ENCODE results near the gene KCTD17. TPM values are rescaled to one million over a fixed set of nuclear protein-coding genes. Genes with fewer than 3 reads are reported as not detected.

Gene KCTD17
- total RNA-seq, 4 donors from 2014 or later = 1.8 to 3.3 (median 2.6) TPM

- TF ChIP-seq, protein P1, sequence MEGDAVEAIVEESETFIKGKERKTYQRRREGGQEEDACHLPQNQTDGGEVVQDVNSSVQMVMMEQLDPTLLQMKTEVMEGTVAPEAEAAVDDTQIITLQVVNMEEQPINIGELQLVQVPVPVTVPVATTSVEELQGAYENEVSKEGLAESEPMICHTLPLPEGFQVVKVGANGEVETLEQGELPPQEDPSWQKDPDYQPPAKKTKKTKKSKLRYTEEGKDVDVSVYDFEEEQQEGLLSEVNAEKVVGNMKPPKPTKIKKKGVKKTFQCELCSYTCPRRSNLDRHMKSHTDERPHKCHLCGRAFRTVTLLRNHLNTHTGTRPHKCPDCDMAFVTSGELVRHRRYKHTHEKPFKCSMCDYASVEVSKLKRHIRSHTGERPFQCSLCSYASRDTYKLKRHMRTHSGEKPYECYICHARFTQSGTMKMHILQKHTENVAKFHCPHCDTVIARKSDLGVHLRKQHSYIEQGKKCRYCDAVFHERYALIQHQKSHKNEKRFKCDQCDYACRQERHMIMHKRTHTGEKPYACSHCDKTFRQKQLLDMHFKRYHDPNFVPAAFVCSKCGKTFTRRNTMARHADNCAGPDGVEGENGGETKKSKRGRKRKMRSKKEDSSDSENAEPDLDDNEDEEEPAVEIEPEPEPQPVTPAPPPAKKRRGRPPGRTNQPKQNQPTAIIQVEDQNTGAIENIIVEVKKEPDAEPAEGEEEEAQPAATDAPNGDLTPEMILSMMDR (IDR thresholded peaks at IDR 0.05 in 4 of 5, conservative IDR thresholded peaks at IDR 0.05 in 1 of 5) = no peak
- TF ChIP-seq POLR2A (IDR thresholded peaks at IDR 0.05) = no peak
- Histone ChIP-seq H3K27ac (no peak overlapping the region), H3K27me3 (peaks cover 0 to 12% (median 10%) of the 10 kb centered on the region in 3 donors), H3K36me3 (no peaks in the 10 kb centered on the region), H3K4me1 (no peaks in the 10 kb centered on the region), H3K4me3 (no peak overlapping the region), H3K9me3 (no peaks in the 10 kb centered on the region)
- intact Hi-C loops (cut with DNase I; ENCODE audit: low total_unique reads) (no loop called here), in situ Hi-C loops (cut with MboI; ENCODE audit: low sequenced_read_pairs in 4 of 4) (no loop called here)
- DNase-seq (no peak), ATAC-seq (no peak)
These were observed 4.5 kb upstream of the KCTD17 start for GRCh38 chr22:37047006-37047405.

GRCh38 chr22:37048133-37048532, 3.4 kb upstream of the KCTD17 start:
- in situ Hi-C loops (cut with MboI; ENCODE audit: low sequenced_read_pairs in 4 of 4) (no loop called here), intact Hi-C loops (cut with DNase I; ENCODE audit: low total_unique reads) (no loop called here)
- H3K4me3 ChIP-seq = no peak overlapping the region
- no peaks in the 10 kb centered on the region for H3K4me1 ChIP-seq
- H3K36me3 ChIP-seq = no peaks in the 10 kb centered on the region
- H3K27ac ChIP-seq = no peak overlapping the region
- no peak for DNase-seq
- H3K9me3 ChIP-seq = no peaks in the 10 kb centered on the region
- ATAC-seq = no peak
- TF ChIP-seq, protein P1 (IDR thresholded peaks at IDR 0.05 in 4 of 5, conservative IDR thresholded peaks at IDR 0.05 in 1 of 5) = no peak
- TF ChIP-seq POLR2A (IDR thresholded peaks at IDR 0.05) = no peak
- peaks cover 0 to 12% (median 12%) of the 10 kb centered on the region in 3 donors for H3K27me3 ChIP-seq

DNA sequence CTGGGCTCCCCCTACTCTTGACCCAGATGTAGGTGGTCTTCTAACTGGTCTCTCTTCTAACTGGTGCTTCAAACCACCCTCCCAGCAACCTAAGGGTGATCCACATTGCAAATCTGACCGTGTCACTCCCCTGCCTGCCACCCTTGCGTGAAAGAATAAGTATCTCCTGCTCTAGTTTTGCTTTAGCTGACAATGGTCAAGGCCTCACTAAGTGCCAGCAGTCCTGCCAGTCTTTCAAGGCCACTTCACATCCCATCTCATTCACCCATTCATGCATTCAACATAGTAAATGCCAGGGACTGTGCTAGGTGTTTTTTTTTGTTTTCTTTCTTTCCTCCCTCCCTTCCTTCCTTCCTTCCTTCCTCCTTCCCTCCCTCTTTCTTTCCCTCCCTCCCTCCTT, 2.3 kb upstream of the KCTD17 start:
- Histone ChIP-seq H3K36me3 (no peaks in the 10 kb centered on the region), H3K9me3 (no peaks in the 10 kb centered on the region), H3K4me3 (no peak overlapping the region), H3K4me1 (no peaks in the 10 kb centered on the region), H3K27ac (no peak overlapping the region), H3K27me3 (peaks cover 0 to 12% (median 12%) of the 10 kb centered on the region in 3 donors)
- ATAC-seq (no peak), DNase-seq (no peak)
- intact Hi-C loops (cut with DNase I; ENCODE audit: low total_unique reads) = no loop called here
- TF ChIP-seq, protein P1 (IDR thresholded peaks at IDR 0.05 in 4 of 5, conservative IDR thresholded peaks at IDR 0.05 in 1 of 5) = no peak
- no peak for TF ChIP-seq POLR2A (IDR thresholded peaks at IDR 0.05)
- in situ Hi-C loops (cut with MboI; ENCODE audit: low sequenced_read_pairs in 4 of 4) = no loop called here

DNA sequence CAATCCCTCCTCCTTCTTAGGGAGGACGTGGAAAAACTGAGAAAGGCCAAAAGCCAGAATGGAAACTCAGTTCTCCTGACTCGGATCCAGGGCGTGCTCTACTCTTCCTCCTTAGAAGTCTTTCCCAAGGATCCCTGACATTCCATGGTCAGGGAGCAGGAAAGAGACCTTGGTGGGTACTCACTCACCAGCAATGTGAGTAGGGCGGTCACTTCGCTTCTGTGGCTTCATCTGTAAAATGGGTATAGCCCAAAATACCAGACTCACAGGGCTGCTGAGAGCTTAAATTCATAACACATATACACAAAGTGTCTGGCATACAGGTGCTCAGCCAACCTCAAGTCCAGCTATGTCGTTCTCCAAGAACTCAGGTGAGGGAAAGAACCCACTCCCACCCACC, 629 bp upstream of the KCTD17 start:
- no peak overlapping the region for H3K4me3 ChIP-seq
- H3K27ac ChIP-seq = no peak overlapping the region
- peaks cover 0 to 12% (median 12%) of the 10 kb centered on the region in 3 donors for H3K27me3 ChIP-seq
- no peaks in the 10 kb centered on the region for H3K36me3 ChIP-seq
- H3K9me3 ChIP-seq = no peaks in the 10 kb centered on the region
- no peaks in the 10 kb centered on the region for H3K4me1 ChIP-seq
- ATAC-seq (no peak), DNase-seq (no peak)
- no peak for TF ChIP-seq POLR2A (IDR thresholded peaks at IDR 0.05)
- TF ChIP-seq, protein P1 (IDR thresholded peaks at IDR 0.05 in 4 of 5, conservative IDR thresholded peaks at IDR 0.05 in 1 of 5) = no peak
- intact Hi-C loops (cut with DNase I; ENCODE audit: low total_unique reads) = no loop called here
- in situ Hi-C loops (cut with MboI; ENCODE audit: low sequenced_read_pairs in 4 of 4) = no loop called here
